IMR-90 (cell line): ENCODE data around the gene TMCC3. TPM values are rescaled to one million over a fixed set of nuclear protein-coding genes. Genes with fewer than 3 reads are reported as not detected.
"Not testable (repeated sequence)": the region's sequence is repeated elsewhere in the genome, so short reads cannot be mapped to it uniquely, and the experiment has no call there.

ENCODE experiments used
- ATAC-seq: fragments of 200-7000 bp; cut with Tn5 transposase; 2 replicates; pipeline ENCODE4 v1.9.1; 2020; ENCODE audit warnings: low read depth, mild to moderate bottlenecking, moderate library complexity
- BruUV-seq: library from RNA; stranded (reverse); fragments of 400-500 nt; replicated peaks from 2 replicates; lab custom pipeline; 2021; lab: Mats Ljungman, UMichigan
- CTCF ChIA-PET: fragments of 300-600 bp; formaldehyde crosslinking; extraction: SDS; loops from one replicate; lab custom pipeline; 2021; ENCODE audit warnings: antibody characterized with exemption; lab: Yijun Ruan, JAX
- POLR2A ChIA-PET: fragments of 300-600 bp; sonication (Branson Sonifier 250); formaldehyde crosslinking; loops from one replicate; lab custom pipeline; 2022; ENCODE audit warnings: antibody characterized with exemption; ENCODE audit not compliant: unreplicated experiment; lab: Charles Lee
- DNase-seq: peaks from one replicate; pipeline ENCODE4 v3.0.0; 2013
- H2AFZ ChIP-seq: replicated peaks from 2 replicates; pipeline ENCODE3; 2013; ENCODE audit warnings: low read length, mild to moderate bottlenecking; ENCODE audit not compliant: poor library complexity
- H2AK5ac ChIP-seq: 2 replicates; pipeline ENCODE4 v1.6.1; 2013; ENCODE audit warnings: low read depth, low read length, inconsistent platforms
- H2AK9ac ChIP-seq: replicated peaks from 2 replicates; pipeline ENCODE3; 2013; ENCODE audit warnings: mild to moderate bottlenecking, low read depth, low read length, moderate library complexity; ENCODE audit not compliant: poor library complexity
- H2BK120ac ChIP-seq: 2 replicates; pipeline ENCODE4 v1.6.1; 2013; ENCODE audit warnings: low read depth, low read length, inconsistent platforms
- H2BK15ac ChIP-seq: 3 replicates; pipeline ENCODE4 v1.6.1; 2013; ENCODE audit warnings: low read depth, low read length, inconsistent platforms
- H2BK20ac ChIP-seq: 2 replicates; pipeline ENCODE4 v1.6.1; 2013; ENCODE audit warnings: low read depth, mild to moderate bottlenecking, inconsistent platforms, low read length, moderate library complexity
- H2BK5ac ChIP-seq: 2 replicates; pipeline ENCODE4 v1.6.1; 2013; ENCODE audit warnings: mild to moderate bottlenecking, low read depth, low read length, inconsistent platforms; ENCODE audit not compliant: poor library complexity, severe bottlenecking
- H3K14ac ChIP-seq: replicated peaks from 2 replicates; pipeline ENCODE4 v1.6.1; 2013; ENCODE audit warnings: low read depth, low read length, inconsistent platforms
- H3K18ac ChIP-seq: 2 replicates; pipeline ENCODE4 v1.6.1; 2013; ENCODE audit warnings: low read depth, low read length, control low read depth
- H3K23ac ChIP-seq: 2 replicates; pipeline ENCODE4 v1.6.1; 2013; ENCODE audit warnings: low read depth, low read length, inconsistent platforms
- H3K27ac ChIP-seq: 2 replicates; pipeline ENCODE4 v1.5.1; 2013; ENCODE audit warnings: mild to moderate bottlenecking, control low read depth, low read length; ENCODE audit not compliant: insufficient read depth
- H3K27me3 ChIP-seq: 2 replicates; pipeline ENCODE4 v1.6.1; 2013; ENCODE audit warnings: low read length; ENCODE audit not compliant: control insufficient read depth, insufficient read depth
- H3K36me3 ChIP-seq: 2 replicates; pipeline ENCODE4 v1.6.1; 2013; ENCODE audit warnings: low read length, mixed read lengths; ENCODE audit not compliant: control insufficient read depth, insufficient read depth
- H3K4ac ChIP-seq: 2 replicates; pipeline ENCODE4 v1.6.1; 2013; ENCODE audit warnings: low read depth, low read length, inconsistent platforms
- H3K4me1 ChIP-seq: 2 replicates; pipeline ENCODE4 v1.6.1; 2013; ENCODE audit warnings: low read length, mixed read lengths; ENCODE audit not compliant: control insufficient read depth, insufficient read depth
- H3K4me2 ChIP-seq: 2 replicates; pipeline ENCODE4 v1.6.1; 2013; ENCODE audit warnings: low read depth, mild to moderate bottlenecking, control low read depth, low read length, moderate library complexity
- H3K4me3 ChIP-seq: 2 replicates; pipeline ENCODE4 v1.5.1; 2013; ENCODE audit warnings: low read depth, mild to moderate bottlenecking, control low read depth, low read length, moderate library complexity; ENCODE audit not compliant: insufficient read depth
- H3K56ac ChIP-seq: 2 replicates; pipeline ENCODE4 v1.6.1; 2013; ENCODE audit warnings: low read length, inconsistent platforms; ENCODE audit not compliant: insufficient read depth; ENCODE audit errors: extremely low read depth
- H3K79me1 ChIP-seq, 2 experiments: 2 replicates each; pipeline ENCODE4 v1.6.1; 2013; ENCODE audit warnings: low read length in 2 of 2, inconsistent platforms in 1 of 2, low read depth in 1 of 2
- H3K9ac ChIP-seq: 2 replicates; pipeline ENCODE4 v1.6.1; 2013; ENCODE audit warnings: low read depth, low read length, control low read depth
- H3K9me1 ChIP-seq: 2 replicates; pipeline ENCODE4 v1.6.1; 2013; ENCODE audit warnings: low read length, inconsistent platforms; ENCODE audit not compliant: insufficient read depth
- H3K9me3 ChIP-seq: 2 replicates; pipeline ENCODE4 v1.6.1; 2013; ENCODE audit warnings: low read length; ENCODE audit not compliant: control insufficient read depth, insufficient read depth
- H4K20me1 ChIP-seq: 2 replicates; pipeline ENCODE4 v1.6.1; 2013; ENCODE audit warnings: low read length, inconsistent platforms; ENCODE audit not compliant: insufficient read depth
- H4K5ac ChIP-seq: 2 replicates; pipeline ENCODE4 v1.6.1; 2013; ENCODE audit warnings: mild to moderate bottlenecking, low read depth, low read length, control low read depth
- H4K8ac ChIP-seq, 2 experiments: 2 replicates each; pipeline ENCODE4 v1.6.1; 2013; ENCODE audit warnings: low read depth in 2 of 2, low read length in 2 of 2, control low read depth in 1 of 2, inconsistent platforms in 1 of 2
- H4K91ac ChIP-seq: 2 replicates; pipeline ENCODE4 v1.6.1; 2013; ENCODE audit warnings: low read depth, low read length, inconsistent platforms; ENCODE audit not compliant: insufficient read depth
- WGBS, 2 experiments: methylation state at CpG; one replicate each; pipeline versions ENCODE4 v1.1.5 to v1.1.7; 2013; ENCODE audit warnings: missing lambda C conversion rate in 2 of 2; ENCODE audit not compliant: insufficient read length in 1 of 2; ENCODE audit errors: extremely low coverage in 2 of 2; 5-methylcytosine and 5-hydroxymethylcytosine counted together
- dilution Hi-C: fragments of 300-500 bp; cut with HindIII; formaldehyde crosslinking; loops from one replicate; pipeline ENCODE4 v1.14.3; 2018; ENCODE audit warnings: low sequenced_read_pairs; ENCODE audit not compliant: unreplicated experiment
- in situ Hi-C: fragments of 300-500 bp; cut with MboI; formaldehyde crosslinking; loops from 3 replicates; pipeline ENCODE4 v1.14.3; 2019; ENCODE audit warnings: low sequenced_read_pairs, inconsistent platforms, mixed read lengths
- intact Hi-C: fragments of 100-400 bp; cut with micrococcal nuclease; formaldehyde crosslinking; loops from 2 replicates; pipeline ENCODE4 v1.10.0; 2022
- polyA plus RNA-seq, 3 experiments: library from polyadenylated mRNA; depleted of rRNA; stranded (reverse); fragments of >200 nt; gene quantifications; 2 replicates each; pipeline ENCODE4 v1.2.3, GENCODE V29; 2012; ENCODE audit warnings: low replicate concordance in 1 of 3
- total RNA-seq: library from RNA; depleted of rRNA; stranded (reverse); fragments of >200 nt; gene quantifications from 2 replicates; pipeline ENCODE4 v1.2.3, GENCODE V29; 2012

TMCC3 gene
- total and polyA plus RNA-seq, 2 of the 4 experiments (the other 2 are of a cell fraction), result 0.14 to 0.36 TPM

DNA sequence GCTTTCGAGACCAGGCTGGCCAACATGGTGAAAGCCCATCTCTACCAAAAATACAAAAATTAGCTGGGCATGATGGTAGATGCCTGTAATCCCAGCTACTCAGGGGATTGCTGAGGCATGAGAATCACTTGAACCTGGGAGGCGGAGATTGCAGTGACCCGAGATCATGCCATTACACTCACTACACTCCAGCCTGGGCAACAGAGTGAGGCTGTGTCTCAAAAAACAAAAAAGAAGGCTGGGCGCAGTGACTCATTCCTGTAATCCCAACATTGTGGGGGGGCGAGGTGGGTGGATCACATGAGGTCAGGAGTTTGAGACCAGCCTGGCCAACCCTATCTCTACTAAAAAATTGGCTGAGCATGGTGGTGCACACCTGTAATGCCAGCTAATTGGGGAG, 49.0 kb downstream of the TMCC3 start:
- dilution Hi-C loops, H2AFZ ChIP-seq, H3K4ac ChIP-seq, H4K91ac ChIP-seq, H3K14ac ChIP-seq, H4K5ac ChIP-seq, H3K27me3 ChIP-seq, H3K27ac ChIP-seq, ATAC-seq, H3K9ac ChIP-seq, H3K79me1 ChIP-seq, H2BK120ac ChIP-seq, H3K36me3 ChIP-seq, H4K20me1 ChIP-seq, CTCF ChIA-PET, H3K4me1 ChIP-seq, POLR2A ChIA-PET, H2AK9ac ChIP-seq, H2BK20ac ChIP-seq, H3K18ac ChIP-seq, H4K8ac ChIP-seq, DNase-seq, H3K56ac ChIP-seq, H2AK5ac ChIP-seq, H3K9me1 ChIP-seq, H2BK5ac ChIP-seq, H3K4me3 ChIP-seq, H2BK15ac ChIP-seq, H3K23ac ChIP-seq, BruUV-seq, H3K4me2 ChIP-seq, H3K9me3 ChIP-seq, in situ Hi-C loops: not testable (repeated sequence)
- intact Hi-C loops, result loop anchor here (5.0 kb wide), 2 partner anchors 161 to 736 kb away; no protein-coding TSS in a partner anchor
- no CpG with 5 or more reads among the region's 5 CpGs for WGBS, 2 experiments
